A204.1 (cell line): ENCODE results near the gene KLHL26.

ENCODE experiments used
- FAIRE-seq: peaks from 2 replicates; lab custom pipeline; 2012; peaks lifted over from hg19 to GRCh38; lab: Jason Lieb, UNC

Gene KLHL26

GRCh38 chr19:18603255-18603957 is 33.4 kb upstream of the KLHL26 start:
- FAIRE-seq = no peak

- FAIRE-seq = no peak
These were observed 32.6 kb upstream of the KLHL26 start for GRCh38 chr19:18603958-18604819.

DNA sequence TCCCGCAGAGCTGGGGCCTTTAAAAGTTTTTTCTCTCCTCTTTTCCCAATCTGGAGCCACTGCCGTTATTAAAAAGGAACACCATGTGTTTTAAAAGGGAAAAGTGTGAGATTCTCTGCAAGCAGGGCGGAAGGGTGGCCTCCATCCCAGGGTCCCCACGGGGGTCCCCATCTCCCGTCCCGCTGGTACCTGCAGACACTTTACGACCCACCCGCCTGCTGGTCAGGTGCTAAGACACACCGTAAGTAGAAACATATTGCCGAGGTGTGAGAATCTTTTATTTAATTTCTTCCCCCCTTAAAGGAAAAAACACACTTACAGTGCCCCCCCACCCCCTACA is 32.0 kb upstream of the KLHL26 start:
- no peak for FAIRE-seq

DNA sequence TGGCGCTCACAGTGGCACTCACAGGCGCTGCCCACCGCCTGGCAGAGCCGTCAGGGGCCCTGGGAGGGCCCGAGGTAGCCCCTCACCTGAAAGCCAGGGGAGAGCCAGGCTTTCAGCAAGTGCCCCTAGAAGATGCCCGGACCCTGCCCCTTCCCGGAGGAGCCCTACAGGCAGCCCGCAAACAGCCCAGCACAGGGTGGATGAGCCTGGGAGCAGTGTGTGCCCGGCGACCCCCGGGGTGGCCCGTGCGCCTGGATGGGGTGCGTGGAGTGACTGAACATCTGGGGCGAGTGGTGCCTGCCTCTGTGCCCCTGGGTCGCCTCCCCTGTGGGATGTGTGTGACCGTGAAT is 31.7 kb upstream of the KLHL26 start:
- FAIRE-seq = no peak

DNA sequence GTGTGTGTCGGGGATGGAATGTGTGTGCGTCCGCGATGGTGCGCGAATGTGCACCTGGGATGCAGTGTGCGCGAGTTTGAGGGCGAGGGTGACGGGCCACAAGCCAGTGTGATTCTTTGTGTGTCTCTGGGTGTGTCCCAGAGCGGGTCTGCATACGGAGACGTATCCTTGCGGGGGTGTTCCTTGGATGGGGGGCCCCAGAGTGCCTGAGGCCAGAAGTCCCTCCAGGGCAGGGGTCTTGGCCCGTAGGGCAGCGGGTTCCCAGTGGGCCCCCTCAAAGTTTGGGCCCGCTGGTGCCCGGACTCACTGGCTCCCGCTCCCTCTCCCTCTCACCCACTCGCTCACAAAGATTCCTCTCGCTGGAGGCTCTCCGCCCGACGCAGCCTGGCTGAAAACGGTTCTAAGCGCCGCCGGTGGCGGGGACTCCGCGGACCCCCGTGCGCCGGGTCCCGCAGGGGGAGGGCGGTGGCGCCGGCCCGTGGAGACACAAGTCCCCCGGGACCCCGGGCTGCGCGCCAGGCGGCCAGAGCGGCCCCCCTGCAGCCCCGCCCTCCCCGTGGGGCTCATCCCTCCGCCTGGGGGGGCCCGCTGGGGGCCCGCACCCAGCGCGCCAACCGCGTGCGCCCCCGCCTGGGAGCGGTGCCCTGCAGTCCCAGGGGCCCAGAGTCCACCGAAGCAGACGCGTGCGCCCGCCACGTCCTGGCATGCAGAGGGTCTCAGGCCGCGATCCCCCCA is 31.1 kb upstream of the KLHL26 start:
- FAIRE-seq = no peak

DNA sequence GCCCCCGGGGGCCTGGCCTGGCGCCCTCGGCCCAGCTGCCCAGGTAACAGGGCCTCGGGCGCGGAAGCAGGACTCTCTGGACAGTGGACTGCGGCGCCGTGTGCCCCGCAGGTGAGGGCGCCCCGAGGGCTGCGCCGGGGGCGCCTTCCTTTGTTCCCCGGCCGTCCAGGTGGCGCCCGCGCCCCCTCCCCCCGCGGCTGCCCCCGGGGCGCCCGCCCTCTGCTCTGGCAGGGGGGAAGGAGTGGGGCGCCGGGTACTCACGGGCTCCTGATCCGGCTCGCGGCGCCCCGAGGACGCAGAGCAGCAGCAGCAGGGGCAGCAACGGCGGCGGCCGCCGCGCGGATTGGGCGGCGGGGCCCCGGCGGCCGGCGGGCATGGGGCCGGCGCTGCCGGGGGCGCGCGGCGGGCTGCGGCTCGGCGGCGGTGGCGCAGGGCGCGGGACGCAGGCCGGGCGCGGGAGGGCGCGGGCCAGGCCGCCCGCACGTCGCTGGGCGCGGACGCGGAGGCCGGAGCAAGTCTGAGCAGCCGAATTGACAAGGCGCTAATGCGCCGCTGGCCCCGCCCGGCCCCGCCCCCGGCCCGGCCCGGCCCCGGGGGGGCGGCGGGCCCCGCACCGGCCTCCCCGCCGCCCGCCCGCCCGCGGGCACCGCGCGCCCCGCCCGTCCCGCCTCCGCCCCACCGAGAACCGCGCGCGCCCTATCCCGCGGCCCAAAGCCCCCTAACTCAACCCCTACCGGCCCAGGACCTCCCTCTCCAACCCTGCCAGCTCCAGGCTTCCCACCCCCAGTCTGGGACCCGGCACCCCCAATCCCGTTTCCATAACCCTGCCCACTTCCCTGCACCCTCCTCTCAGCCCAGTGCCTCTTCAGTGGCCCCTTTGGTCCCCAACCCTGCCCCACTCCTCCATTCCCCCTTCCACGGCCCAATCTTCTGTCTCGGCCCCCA is 30.3 kb upstream of the KLHL26 start, which contains the start of gene CRLF1:
CRLF1 (minus strand) TSS at position 519 of the 945 bp plus-strand sequence; CDS start at position 376, 143 bp downstream.
- FAIRE-seq = no peak

- no peak for FAIRE-seq
These were observed 29.4 kb upstream of the KLHL26 start for GRCh38 chr19:18607226-18608101.

DNA sequence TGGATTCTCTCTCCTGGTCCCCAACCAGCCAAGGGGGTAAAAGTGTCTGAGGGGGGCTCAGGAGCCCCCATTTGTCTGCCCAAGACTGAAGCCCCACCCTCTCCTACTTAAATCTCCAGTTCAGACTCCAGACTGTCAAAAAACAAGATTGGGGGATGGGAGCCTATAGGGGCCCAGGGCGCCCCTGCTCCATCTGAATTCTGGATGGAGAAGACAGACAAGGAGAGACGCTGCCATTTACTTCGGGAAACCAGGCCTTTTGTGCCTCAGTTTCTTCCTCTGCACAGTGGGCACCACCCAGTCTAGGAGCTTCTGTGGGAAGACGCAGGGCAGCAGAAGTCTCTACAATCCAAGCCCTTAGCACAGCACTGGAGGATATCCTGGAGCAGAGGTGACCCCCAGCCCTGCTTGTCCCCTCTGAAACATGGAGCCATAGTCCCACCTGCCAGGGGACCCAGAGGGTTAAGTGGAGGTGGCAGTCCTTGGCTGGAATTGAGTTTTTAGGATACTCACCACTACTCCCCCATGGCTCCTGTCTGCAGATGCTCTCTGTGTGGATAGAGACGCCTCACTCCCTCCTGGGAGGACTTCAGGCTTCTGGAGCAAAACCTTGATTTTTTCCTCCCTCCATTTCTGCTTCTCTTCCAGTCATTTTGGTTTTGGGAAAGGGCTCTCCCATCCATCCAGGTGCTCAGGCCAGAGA is 28.6 kb upstream of the KLHL26 start:
- FAIRE-seq = no peak

DNA sequence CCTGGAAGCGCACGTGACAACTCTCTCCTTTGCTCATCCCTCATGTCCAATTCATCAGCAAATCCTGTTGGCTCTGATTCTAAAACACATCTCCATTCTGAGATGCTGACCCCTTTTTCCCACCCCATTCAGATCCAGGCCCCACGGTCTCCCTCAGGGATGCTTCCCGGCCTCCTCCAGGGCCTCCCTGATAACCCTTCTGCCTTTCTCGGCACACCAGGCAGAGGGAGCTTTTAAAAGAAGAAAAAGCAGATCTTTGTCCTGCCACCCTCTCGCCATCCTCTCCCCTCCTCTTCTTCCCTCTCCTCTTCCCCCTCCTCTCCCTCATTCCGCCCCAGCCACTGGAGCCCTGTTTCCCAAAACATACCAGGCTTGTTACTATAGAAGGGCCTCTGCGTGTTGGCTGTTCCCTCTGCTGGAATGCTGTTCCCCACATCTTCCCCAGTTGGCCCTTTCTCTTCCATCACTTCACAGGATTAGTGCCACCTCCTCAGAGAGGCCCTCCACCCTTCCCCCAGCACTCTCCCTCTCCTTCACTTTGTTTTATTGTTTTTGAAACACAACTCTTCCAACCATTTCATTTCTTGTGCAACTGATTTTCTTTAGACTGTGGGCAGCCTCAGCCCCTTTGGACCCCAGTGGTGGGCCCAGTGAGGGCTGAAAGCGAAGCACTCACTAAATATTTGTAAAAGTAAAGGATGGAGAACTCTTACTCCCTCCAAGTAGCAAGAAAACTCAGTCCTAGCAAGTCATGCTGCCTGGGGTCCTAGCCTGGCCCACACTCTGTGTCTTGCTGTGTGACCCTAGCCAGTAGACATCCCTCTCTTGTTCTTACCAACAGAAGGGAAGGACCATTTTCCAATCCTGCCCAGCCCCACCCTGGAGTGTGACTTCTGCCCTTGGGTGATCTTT is 27.8 kb upstream of the KLHL26 start:
- no peak for FAIRE-seq

DNA sequence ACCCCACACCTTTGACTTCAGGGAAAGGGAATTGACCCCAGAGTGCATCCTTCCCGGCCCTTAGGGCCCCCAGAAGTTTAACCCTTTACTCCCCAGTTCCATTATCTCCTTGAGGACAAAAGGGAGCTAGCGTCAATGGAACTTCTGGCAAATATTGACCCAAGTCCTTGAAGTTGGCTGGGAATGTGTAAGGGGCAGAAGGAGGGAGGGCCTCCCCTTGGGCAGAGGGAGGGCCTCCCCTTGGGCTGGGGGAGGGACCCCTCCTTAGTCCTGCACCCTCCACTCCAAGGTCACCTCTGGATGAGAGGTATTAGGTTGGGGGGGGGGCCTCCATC is 27.1 kb upstream of the KLHL26 start:
- no peak for FAIRE-seq

GRCh38 chr19:18610245-18610555 is 26.6 kb upstream of the KLHL26 start:
- FAIRE-seq = no peak

DNA sequence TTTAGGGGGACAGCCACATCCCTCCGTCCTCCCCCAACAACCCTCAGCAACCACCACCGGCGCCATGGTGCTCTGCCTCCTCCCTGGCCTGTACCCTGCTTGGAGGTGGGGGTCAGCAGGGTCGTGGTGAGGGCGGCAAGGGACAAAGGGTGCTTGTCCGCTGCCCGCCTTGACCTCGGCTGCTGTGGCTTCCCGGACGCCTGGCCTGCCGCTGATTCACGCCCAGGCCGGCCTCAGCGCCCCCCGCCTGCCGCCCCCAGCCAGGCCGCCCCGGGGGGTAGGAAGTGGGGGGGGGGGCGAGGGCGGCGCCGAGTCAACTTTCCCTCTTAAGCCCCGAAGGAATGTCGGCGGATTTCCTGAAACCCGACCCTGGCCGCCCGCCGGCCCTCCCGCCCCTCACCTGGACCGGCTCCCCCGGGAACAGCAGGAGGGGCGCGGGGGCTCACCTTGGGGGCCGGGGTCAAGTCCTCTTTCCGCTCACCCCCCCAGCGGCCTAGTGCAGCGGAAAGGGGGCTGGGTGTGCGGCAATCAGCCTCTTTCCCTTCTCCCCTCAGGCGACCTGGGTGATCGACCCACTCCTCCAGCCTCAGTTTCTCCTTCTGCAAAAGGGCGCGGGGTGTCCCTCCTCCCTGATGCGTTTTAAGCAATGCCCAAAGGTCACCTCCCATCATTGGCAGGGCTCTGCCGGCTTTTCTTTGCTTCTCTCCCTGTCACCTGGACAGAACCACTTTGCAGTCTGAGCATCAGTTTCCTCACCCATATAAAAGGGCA is 26.1 kb upstream of the KLHL26 start:
- FAIRE-seq = no peak

DNA sequence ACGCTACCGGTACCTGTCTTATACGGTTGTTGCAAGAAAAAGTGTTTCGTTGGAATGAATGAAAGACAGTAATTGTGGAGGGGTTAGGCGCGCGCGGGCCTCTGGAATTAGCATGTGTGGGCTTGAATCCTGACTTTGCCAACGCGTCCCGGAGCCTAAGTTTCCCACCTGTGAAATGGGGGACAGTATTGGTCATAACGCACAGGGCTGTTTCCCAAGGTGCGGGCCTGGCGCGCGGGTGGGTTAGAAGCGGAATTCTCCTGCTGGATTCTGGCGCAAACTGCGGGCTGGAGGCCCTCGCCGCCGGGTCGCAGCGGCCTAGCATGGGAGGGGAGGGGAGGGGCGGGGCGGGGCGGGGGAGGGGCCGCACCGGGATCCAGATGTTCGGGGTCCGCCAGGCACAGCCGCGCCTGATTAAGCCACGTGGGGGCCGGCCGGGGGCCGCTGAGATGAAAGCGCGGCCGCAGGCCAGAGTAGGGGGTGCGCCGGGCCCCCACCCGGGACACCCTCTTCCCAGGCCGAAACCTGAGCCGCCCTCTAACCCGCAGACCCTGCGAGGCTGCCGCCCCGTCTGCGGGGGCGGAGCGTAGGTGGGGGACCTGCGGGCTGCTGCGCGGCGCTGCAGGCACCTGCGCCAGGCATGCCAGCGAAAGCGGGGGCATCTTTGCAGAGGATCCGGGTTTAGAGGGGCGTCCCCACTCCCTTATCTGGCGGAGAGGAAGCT is 25.3 kb upstream of the KLHL26 start:
- FAIRE-seq = no peak

- FAIRE-seq = no peak
These were observed 24.6 kb upstream of the KLHL26 start for GRCh38 chr19:18612051-18612771.

DNA sequence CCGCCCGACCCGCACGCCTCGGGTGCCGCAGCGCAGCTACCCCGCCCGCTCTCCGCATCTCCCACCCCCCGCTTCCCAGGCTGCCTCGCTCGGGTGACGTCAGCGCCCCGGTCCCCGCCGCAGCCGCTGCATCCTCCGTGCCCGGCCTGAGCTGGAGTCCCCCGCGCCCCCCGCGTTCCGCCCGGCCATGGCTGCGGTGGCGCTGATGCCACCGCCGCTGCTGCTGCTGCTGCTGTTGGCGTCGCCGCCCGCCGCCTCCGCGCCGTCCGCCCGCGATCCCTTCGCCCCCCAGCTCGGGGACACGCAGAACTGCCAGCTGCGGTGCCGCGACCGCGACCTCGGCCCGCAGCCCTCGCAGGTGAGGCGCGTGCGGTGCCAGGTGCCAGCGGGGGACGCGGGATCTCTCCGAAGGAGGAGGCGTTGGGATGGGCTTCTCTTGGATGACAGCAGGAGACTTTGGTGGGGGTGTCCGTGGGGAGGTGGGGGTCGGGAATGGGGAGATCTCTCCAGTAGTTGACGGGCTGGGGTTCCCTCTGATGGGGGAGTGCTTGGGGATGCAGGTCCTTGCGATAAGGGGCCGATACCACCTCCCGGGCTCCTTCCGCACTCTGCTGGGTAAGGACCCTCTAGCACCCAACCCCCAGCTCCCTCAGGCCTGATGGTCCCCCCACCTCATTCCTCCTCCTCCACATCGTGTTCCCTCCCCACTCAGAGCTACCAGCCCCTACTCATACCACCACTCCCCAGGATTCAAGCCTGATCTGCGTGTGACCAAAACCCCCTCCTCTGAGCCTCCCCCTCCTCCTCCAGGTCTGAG is 23.8 kb upstream of the KLHL26 start, which contains the start of gene TMEM59L:
TMEM59L (plus strand) TSS at position 99 of the 817 bp plus-strand sequence; CDS start at position 188, 89 bp downstream.
- FAIRE-seq = no peak

DNA sequence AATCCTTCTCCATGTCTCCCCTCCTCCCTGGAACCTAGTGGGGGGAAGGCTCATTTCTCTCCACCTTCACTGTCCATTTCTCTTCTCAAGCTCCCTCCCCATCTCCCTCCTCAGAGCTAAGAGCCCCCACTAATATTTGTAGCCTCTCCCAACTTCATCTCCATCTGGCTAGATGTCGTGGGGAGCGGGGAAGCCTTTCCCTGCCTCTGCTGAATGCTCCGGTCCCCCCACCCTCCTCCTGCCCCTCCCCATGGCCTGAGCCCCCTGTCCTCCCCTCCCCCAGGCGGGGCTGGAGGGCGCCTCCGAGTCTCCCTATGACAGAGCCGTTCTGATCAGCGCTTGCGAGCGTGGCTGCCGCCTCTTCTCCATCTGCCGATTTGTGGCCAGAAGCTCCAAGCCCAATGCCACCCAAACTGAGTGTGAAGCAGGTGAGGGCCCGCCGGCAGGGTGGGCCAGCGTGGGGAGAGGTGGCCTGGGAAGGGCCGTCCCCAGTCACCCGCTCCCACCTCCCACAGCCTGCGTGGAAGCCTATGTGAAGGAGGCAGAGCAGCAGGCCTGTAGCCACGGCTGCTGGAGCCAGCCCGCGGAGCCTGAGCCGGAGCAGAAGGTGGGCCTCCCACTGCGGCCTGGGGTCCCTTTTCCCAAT is 23.1 kb upstream of the KLHL26 start:
- FAIRE-seq = no peak
